SK-N-MC (cell line): ENCODE results near the gene GPBP1.

Source experiments
- DNase-seq: peaks from one replicate; pipeline ENCODE4 v3.0.0-alpha.2; 2011; ENCODE audit warnings: low read depth, low spot score
- H3K27ac ChIP-seq: fragments of 200-600 bp; sonication (generic); 2 replicates; pipeline ENCODE4 v1.5.1; 2016; ENCODE audit warnings: mixed run types
- H3K36me3 ChIP-seq: fragments of 200-600 bp; sonication (generic); 2 replicates; pipeline ENCODE4 v1.6.1; 2017; ENCODE audit warnings: antibody characterized with exemption, low read length, mixed read lengths; ENCODE audit not compliant: insufficient read depth
- H3K4me3 ChIP-seq: fragments of 200-600 bp; sonication (generic); 2 replicates; pipeline ENCODE4 v1.5.1; 2016
- H3K9ac ChIP-seq: fragments of 200-600 bp; sonication (generic); 2 replicates; pipeline ENCODE4 v1.8.0; 2017; ENCODE audit warnings: mixed run types, mixed read lengths; ENCODE audit not compliant: insufficient read length
- H3K9me3 ChIP-seq: fragments of 200-600 bp; sonication (generic); 2 replicates; pipeline ENCODE4 v1.6.1; 2017; ENCODE audit warnings: low read depth, mild to moderate bottlenecking, antibody characterized with exemption, low read length, moderate library complexity, mixed read lengths
- EZH2 ChIP-seq: fragments of 200-600 bp; sonication (generic); IDR thresholded peaks from one replicate; pipeline ENCODE4 v1.6.1; 2017; ENCODE audit warnings: antibody characterized with exemption
- FOXP2 ChIP-seq: optimal IDR thresholded peaks from 2 replicates; pipeline ENCODE3; 2011; ENCODE audit warnings: mild to moderate bottlenecking, moderate library complexity; ENCODE audit not compliant: insufficient read depth; ENCODE audit errors: extremely low read length, control extremely low read depth
- POLR2AphosphoS5 ChIP-seq: IDR thresholded peaks from 2 replicates; pipeline ENCODE4 v1.6.1; 2012; ENCODE audit warnings: mild to moderate bottlenecking, low read depth, low read length, borderline replicate concordance

GPBP1 gene

DNA sequence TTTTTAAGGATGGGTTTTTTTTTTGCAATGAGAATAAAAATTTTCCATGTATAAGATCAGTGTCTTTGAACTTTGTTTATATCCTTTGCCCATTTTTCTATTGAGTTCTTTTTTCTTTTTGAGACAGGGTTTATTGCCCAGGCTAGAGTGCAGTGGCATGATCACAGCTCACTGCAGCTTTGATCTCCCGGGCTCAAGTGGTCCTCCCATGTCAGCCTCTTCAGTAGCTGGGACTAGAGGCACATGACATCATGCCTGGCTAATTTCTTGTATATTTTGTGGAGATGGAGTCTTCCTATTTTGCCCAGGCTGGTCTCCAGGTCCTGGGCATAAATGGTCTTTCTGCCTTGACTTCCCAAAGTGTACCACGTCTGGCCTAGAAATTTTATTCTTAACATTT is 21.2 kb downstream of the GPBP1 start:
- H3K4me3 ChIP-seq, result no peak overlapping the region
- no peak for DNase-seq
- TF ChIP-seq EZH2 (no peak), POLR2AphosphoS5 (no peak), FOXP2 (no peak)
- peaks cover 36% of the 10 kb centered on the region for H3K36me3 ChIP-seq
- H3K9me3 ChIP-seq, result no peaks in the 10 kb centered on the region
- no peak overlapping the region for H3K27ac ChIP-seq
- H3K9ac ChIP-seq, result no peak overlapping the region

DNA sequence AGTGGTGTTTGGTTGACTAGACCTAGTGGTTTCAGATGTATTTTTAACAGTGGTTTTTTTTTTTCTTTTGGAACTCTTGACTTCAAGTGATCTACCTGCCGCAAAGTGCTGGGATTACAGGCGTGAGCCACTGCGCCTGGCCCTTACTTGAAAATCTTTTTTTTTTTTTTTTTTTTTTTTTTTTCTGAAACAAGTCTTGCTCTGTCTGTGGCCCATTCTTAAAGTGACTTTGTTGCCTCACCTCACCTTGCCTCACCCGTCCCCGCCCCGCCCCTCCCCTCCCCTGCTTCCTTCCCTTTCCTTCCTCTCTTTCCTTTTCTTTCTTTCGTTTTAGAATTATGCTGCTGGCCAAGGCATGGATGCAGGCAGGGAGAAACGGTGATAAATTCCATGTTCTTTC is 26.0 kb downstream of the GPBP1 start:
- peaks cover 17% of the 10 kb centered on the region; the same call in 1 of the 2 replicates for H3K36me3 ChIP-seq
- no peak for DNase-seq
- no peaks in the 10 kb centered on the region for H3K9me3 ChIP-seq
- no peak for TF ChIP-seq POLR2AphosphoS5
- TF ChIP-seq EZH2, result no peak
- TF ChIP-seq FOXP2, result no peak
- H3K4me3 ChIP-seq, result no peak overlapping the region
- no peak overlapping the region for H3K9ac ChIP-seq
- H3K27ac ChIP-seq, result no peak overlapping the region

DNA sequence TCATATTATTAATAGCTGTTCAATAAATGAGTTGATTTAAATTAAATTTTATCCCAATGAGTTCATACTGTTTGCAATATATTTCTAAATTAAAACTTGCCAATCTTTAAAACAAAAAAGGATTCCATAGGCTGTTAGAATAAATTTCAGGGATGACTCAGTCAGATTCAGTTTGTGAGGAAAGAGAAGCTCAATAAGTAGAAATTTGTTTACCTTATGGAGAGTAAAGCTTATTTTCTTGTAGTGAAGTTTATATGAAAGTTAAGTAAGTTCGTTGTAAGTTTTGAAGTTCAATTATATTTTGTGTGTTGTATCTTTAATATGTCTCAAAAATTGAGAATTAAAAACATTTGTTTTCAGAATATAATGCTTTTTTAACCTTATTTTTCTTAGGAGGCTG is 29.0 kb downstream of the GPBP1 start:
- TF ChIP-seq FOXP2 (no peak), EZH2 (no peak), POLR2AphosphoS5 (no peak)
- H3K9ac ChIP-seq, result no peak overlapping the region
- H3K36me3 ChIP-seq, result peaks cover 16% of the 10 kb centered on the region; the same call in 1 of the 2 replicates

DNA sequence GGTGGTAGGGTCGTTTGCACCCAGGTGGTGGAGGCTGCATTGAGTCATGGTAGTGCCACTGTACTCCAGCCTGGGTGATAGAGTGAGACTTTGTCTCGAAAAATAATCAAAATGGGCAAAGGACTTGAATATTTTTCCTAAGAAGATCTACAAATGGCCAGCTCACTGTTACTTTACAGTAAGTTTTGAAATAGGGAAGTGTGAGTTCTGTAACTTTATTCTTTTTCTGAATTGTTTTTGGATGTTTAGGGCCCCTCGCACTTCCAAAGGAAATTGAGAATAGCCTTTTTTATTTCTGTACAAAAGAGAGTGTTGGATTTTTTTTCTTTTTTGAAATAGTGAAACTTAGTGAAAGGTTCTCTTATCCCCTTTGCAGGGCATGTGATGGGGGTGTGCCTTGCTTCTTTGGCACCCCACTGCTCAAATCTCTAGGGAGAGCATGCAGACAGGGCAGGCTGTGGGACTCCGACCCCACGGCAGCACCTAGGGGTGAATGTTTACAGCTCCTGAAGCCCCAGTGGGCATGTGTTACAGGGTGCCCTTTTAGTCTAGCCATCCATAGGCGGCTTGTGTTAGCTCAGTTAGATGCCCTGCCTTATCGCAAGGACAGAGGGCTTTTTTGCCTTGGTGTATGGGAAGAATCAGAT is 33.3 kb downstream of the GPBP1 start:
- Histone ChIP-seq H3K27ac (no peak overlapping the region), H3K36me3 (peaks cover 11% of the 10 kb centered on the region; the same call in 1 of the 2 replicates), H3K9ac (no peak overlapping the region), H3K4me3 (no peak overlapping the region), H3K9me3 (no peaks in the 10 kb centered on the region)
- no peak for DNase-seq
- TF ChIP-seq POLR2AphosphoS5 (no peak), FOXP2 (no peak), EZH2 (no peak)

More for the DNA sequence above, 29.0 kb downstream of the GPBP1 start:
- Histone ChIP-seq H3K27ac (no peak overlapping the region), H3K4me3 (no peak overlapping the region), H3K9me3 (no peaks in the 10 kb centered on the region)
- no peak for DNase-seq

DNA sequence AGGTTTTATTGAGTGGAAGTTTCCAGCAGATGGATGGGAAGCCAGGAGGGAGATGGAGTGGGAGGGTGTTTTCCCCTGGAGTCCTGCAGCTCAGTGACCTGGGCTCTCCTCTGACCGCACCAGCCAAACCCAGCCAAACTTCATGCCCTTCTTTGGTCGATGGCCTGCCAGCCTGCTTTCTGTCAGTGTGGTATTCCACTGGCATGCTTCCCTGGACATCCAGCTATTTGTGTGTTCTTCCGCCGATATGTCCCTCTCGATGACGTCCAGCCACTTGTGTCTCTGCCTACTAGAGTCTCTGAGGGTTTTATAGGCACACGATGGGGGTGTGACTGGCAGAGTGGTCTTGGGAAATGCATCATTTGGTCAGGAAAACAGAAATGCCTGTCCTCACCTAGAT is 33.8 kb downstream of the GPBP1 start:
- H3K4me3 ChIP-seq, result no peak overlapping the region
- no peak for DNase-seq
- H3K27ac ChIP-seq, result no peak overlapping the region
- H3K9ac ChIP-seq, result no peak overlapping the region
- no peaks in the 10 kb centered on the region for H3K9me3 ChIP-seq
- TF ChIP-seq FOXP2, result no peak
- no peak for TF ChIP-seq POLR2AphosphoS5
- no peak for TF ChIP-seq EZH2
- peaks cover 11% of the 10 kb centered on the region; the same call in 1 of the 2 replicates for H3K36me3 ChIP-seq

DNA sequence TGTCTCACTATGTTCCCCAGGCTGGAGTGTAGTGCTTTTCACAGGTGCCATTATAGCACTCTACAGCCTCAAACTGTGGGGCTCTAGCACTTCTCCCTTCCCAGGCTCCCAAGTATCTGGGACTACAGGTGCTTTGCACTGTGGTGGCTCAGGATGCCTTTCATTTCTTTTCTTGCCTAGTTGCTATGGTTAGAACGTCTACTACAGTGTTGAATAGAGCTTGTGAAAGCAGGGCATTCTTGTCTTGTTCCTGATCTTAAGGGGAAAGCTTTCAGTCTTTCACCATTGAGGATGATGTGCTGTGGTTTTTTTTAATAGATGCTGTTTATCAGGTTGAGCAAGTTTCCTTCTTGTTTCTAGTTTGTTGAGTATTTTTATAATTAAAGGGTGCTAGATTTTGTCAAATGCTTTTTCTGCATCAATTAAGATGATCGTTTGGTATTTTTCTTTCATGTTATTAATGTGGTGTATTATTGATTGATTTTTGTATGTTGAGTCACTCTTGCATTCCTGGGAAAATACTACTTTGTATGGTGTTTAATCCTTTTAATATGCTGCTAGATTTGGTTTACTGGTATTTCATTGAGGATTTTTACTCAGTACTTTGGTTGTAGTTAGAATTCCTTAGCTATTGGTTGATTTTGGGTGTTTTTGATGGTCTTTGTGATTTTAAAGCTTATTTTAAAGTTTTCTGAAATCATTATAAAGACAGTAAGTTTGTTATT is 35.6 kb downstream of the GPBP1 start:
- no peak for TF ChIP-seq EZH2
- H3K36me3 ChIP-seq, result peaks cover 17% of the 10 kb centered on the region
- H3K9ac ChIP-seq, result no peak overlapping the region
- no peak for DNase-seq
- H3K4me3 ChIP-seq, result no peak overlapping the region
- H3K9me3 ChIP-seq, result no peaks in the 10 kb centered on the region
- H3K27ac ChIP-seq, result no peak overlapping the region

DNA sequence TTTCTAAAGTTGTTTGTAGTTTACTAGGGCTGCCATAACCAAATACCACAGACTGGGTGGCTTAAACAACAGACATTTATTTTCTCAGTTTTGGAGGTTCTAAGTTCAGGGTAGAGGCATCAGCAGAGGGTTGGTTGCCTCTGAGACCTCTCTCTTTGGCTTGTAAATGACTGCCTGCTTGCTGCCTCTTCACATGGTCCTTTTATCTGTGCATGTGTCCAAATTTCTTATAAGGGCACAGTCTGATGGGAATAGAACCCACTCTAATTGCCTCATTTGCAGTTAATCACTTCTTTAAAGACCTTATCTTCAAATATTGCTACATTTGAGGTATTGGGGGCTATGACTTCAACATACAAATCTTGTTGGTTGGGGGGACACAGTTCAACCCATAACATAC is 36.8 kb downstream of the GPBP1 start:
- H3K9me3 ChIP-seq, result no peaks in the 10 kb centered on the region
- H3K36me3 ChIP-seq, result peaks cover 28% of the 10 kb centered on the region
- TF ChIP-seq EZH2, result no peak

DNA sequence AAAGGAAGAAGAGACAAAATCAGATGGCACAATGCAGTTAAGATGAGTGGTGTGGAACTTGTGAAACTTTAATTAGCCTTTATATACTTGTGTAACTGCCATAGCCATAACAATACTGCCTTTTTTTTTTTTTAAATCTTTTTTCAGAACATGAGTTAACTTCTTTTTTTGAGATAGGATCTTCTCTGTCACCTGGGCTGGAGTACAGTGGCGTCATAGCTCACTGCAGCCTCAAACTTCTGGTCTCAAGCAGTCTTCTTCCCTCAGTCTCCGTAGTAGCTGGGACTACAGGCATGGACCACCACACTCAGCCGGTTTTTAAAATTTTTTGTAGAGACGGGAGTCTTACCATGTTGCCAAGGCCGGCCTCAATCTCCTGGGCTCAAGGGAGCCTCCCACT is 37.2 kb downstream of the GPBP1 start:
- no peak overlapping the region for H3K4me3 ChIP-seq
- TF ChIP-seq FOXP2 (no peak), EZH2 (no peak), POLR2AphosphoS5 (no peak)
- no peak for DNase-seq
- peaks cover 32% of the 10 kb centered on the region for H3K36me3 ChIP-seq
- H3K27ac ChIP-seq, result no peak overlapping the region
- H3K9me3 ChIP-seq, result no peaks in the 10 kb centered on the region
- H3K9ac ChIP-seq, result no peak overlapping the region

More for the DNA sequence above, 36.8 kb downstream of the GPBP1 start:
- no peak overlapping the region for H3K4me3 ChIP-seq
- no peak overlapping the region for H3K9ac ChIP-seq
- no peak overlapping the region for H3K27ac ChIP-seq
- no peak for DNase-seq

DNA sequence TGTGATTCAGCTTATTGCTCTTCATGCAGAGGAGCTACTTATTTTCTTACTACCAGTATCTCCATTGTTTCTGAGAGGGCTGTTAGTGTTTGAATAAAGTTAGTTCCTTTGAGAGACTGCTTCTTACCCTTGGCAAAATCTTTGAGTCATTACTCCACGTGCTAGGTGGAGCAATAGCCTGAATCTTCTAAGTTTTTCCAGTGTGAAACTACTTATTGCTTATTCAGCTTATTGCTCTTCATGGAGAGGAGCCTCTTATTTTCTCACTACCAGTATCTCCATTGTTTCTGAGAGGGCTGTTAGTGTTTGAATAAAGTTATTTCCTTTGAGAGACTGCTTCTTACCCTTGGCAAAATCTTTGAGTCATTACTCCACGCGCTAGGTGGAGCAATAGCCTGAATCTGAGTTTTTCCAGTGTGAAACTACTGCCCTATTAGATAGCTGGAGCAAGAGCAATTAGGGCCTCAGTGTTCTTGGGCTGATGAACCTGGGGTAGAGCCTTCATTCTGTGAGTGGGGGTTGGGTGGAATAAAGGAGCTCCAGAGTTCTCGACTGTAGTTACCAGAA is 41.9 kb downstream of the GPBP1 start:
- peaks cover 40% of the 10 kb centered on the region for H3K36me3 ChIP-seq

More for the DNA sequence above, 41.9 kb downstream of the GPBP1 start:
- no peaks in the 10 kb centered on the region for H3K9me3 ChIP-seq
- TF ChIP-seq EZH2, result no peak
- no peak for TF ChIP-seq FOXP2
- H3K9ac ChIP-seq, result no peak overlapping the region
- H3K27ac ChIP-seq, result peak overlapping the region; percentile 5; the same call in 1 of the 2 replicates
- DNase-seq, result no peak
- H3K4me3 ChIP-seq, result no peak overlapping the region
